ENCODE measurements around the gene PCARE. TPM values are rescaled to one million over a fixed set of nuclear protein-coding genes. Genes with fewer than 3 reads are reported as not detected.

Gene PCARE
- total RNA-seq, 6 experiments from 2014 or later, result not detected

- no peak for ATAC-seq
- Histone ChIP-seq H3K9me3 (no peaks in the 10 kb centered on the region), H3K36me3 (no peaks in the 10 kb centered on the region), H3K4me3 (no peak overlapping the region), H3K27ac (no peak overlapping the region), H3K27me3 (no peaks in the 10 kb centered on the region), H3K4me1 (no peaks in the 10 kb centered on the region)
- 45% methylated on average over 4 of the region's 4 CpGs for WGBS (ENCODE audit: insufficient coverage, low coverage, low lambda C conversion rate, missing lambda C conversion rate)
- intact Hi-C loops (cut with DNase I), result no loop called here
- TF ChIP-seq POLR2A (IDR thresholded peaks at IDR 0.05) (no peak), CTCF (IDR thresholded peaks at IDR 0.05) (no peak)
- DNase-seq, result no peak
These were observed 34.4 kb downstream of the PCARE start for GRCh38 chr2:29039718-29040480.

- TF ChIP-seq POLR2A (IDR thresholded peaks at IDR 0.05), result no peak
- TF ChIP-seq CTCF (IDR thresholded peaks at IDR 0.05), result no peak
- no peak overlapping the region for H3K4me3 ChIP-seq
- intact Hi-C loops (cut with DNase I), result no loop called here
- no peaks in the 10 kb centered on the region for H3K27me3 ChIP-seq
- no peak for DNase-seq
- H3K27ac ChIP-seq, result no peak overlapping the region
- 78% methylated on average over 5 of the region's 17 CpGs for WGBS (ENCODE audit: insufficient coverage, low coverage, low lambda C conversion rate, missing lambda C conversion rate)
- H3K4me1 ChIP-seq, result no peaks in the 10 kb centered on the region
- ATAC-seq, result no peak
- no peaks in the 10 kb centered on the region for H3K36me3 ChIP-seq
- no peaks in the 10 kb centered on the region for H3K9me3 ChIP-seq
These were observed 39.1 kb downstream of the PCARE start for GRCh38 chr2:29035016-29035745.

GRCh38 chr2:29033656-29034055 is 40.7 kb downstream of the PCARE start:
- no peak for TF ChIP-seq CTCF (IDR thresholded peaks at IDR 0.05)
- H3K4me3 ChIP-seq, result no peak overlapping the region
- no peak overlapping the region for H3K27ac ChIP-seq
- 60% methylated on average over 3 of the region's 6 CpGs for WGBS (ENCODE audit: insufficient coverage, low coverage, low lambda C conversion rate, missing lambda C conversion rate)
- intact Hi-C loops (cut with DNase I), result no loop called here
- H3K27me3 ChIP-seq, result no peaks in the 10 kb centered on the region
- H3K36me3 ChIP-seq, result no peaks in the 10 kb centered on the region
- H3K9me3 ChIP-seq, result no peaks in the 10 kb centered on the region
- ATAC-seq, result no peak
- H3K4me1 ChIP-seq, result no peaks in the 10 kb centered on the region
- DNase-seq, result no peak

- TF ChIP-seq CTCF (IDR thresholded peaks at IDR 0.05) (no peak), POLR2A (IDR thresholded peaks at IDR 0.05) (no peak)
- H3K4me1 ChIP-seq, result no peaks in the 10 kb centered on the region
- intact Hi-C loops (cut with DNase I), result no loop called here
- ATAC-seq (no peak), DNase-seq (no peak)
- H3K4me3 ChIP-seq, result no peak overlapping the region
- no peaks in the 10 kb centered on the region for H3K27me3 ChIP-seq
- H3K27ac ChIP-seq, result no peak overlapping the region
- H3K9me3 ChIP-seq, result no peaks in the 10 kb centered on the region
- no peaks in the 10 kb centered on the region for H3K36me3 ChIP-seq
- whole genome bisulfite sequencing (ENCODE audit: insufficient coverage, low coverage, low lambda C conversion rate, missing lambda C conversion rate), result 15% methylated on average over 2 of the region's 2 CpGs
These were observed 41.2 kb downstream of the PCARE start for GRCh38 chr2:29033172-29033571.

All from right lobe of liver (tissue), 6 donors.